ENCODE data around the gene ACAD9. TPM values are rescaled to one million over a fixed set of nuclear protein-coding genes. Genes with fewer than 3 reads are reported as not detected.

Gene ACAD9
- total and polyA plus RNA-seq, 8 donors = 17.1 to 160 (median 23.4) TPM

- intact Hi-C loops (cut with DNase I; ENCODE audit: low total_unique reads) = no loop called here
- TF ChIP-seq POLR2AphosphoS5 (IDR thresholded peaks at IDR 0.05) (no peak), CTCF (IDR thresholded peaks at IDR 0.05) (no peak), POLR2A (IDR thresholded peaks at IDR 0.05) (no peak), EP300 (IDR thresholded peaks at IDR 0.05) (no peak)
- 90 to 95% (median 93%) methylated on average over 3 of the region's 3 CpGs for WGBS, 5 donors
- peaks cover 0 to 4% (median 0%) of the 10 kb centered on the region in 4 donors for H3K36me3 ChIP-seq
- DNase-seq = no peak
- H3K4me1 ChIP-seq = no peaks in the 10 kb centered on the region
- H3K27ac ChIP-seq = no peak overlapping the region
- H3K4me3 ChIP-seq = no peak overlapping the region
- peaks cover 0 to 23% (median 13%) of the 10 kb centered on the region in 4 donors for H3K9me3 ChIP-seq
- no peaks in the 10 kb centered on the region for H3K27me3 ChIP-seq
Observed at GRCh38 chr3:128929364-128929763, 49.9 kb downstream of the ACAD9 start.

- Histone ChIP-seq H3K27me3 (peaks cover 0 to 8% (median 0%) of the 10 kb centered on the region in 3 donors), H3K4me3 (no peak overlapping the region), H3K4me1 (no peaks in the 10 kb centered on the region), H3K27ac (no peak overlapping the region), H3K9me3 (peaks cover 0 to 13% (median 5%) of the 10 kb centered on the region in 4 donors), H3K36me3 (peaks cover 0 to 4% (median 0%) of the 10 kb centered on the region in 4 donors)
- TF ChIP-seq POLR2A (IDR thresholded peaks at IDR 0.05) (no peak), POLR2AphosphoS5 (IDR thresholded peaks at IDR 0.05) (no peak), EP300 (IDR thresholded peaks at IDR 0.05) (no peak), CTCF (IDR thresholded peaks at IDR 0.05) (no peak)
- intact Hi-C loops (cut with DNase I; ENCODE audit: low total_unique reads) = no loop called here
- DNase-seq = no peak
- 84 to 94% (median 87%) methylated on average over 10 of the region's 10 CpGs for WGBS, 5 donors
Observed at GRCh38 chr3:128931046-128931445, 51.6 kb downstream of the ACAD9 start.

- intact Hi-C loops (cut with DNase I; ENCODE audit: low total_unique reads) = no loop called here
Observed at GRCh38 chr3:128932516-128933212, 53.2 kb downstream of the ACAD9 start.

More at GRCh38 chr3:128932516-128933212, 53.2 kb downstream of the ACAD9 start:
- no peak for DNase-seq
- H3K4me3 ChIP-seq = no peak overlapping the region
- WGBS, 5 donors = 67 to 80% (median 73%) methylated on average over 8 to 12 of the region's 12 CpGs
- H3K4me1 ChIP-seq = no peaks in the 10 kb centered on the region
- no peak for TF ChIP-seq POLR2A (IDR thresholded peaks at IDR 0.05)
- no peak for TF ChIP-seq POLR2AphosphoS5 (IDR thresholded peaks at IDR 0.05)
- TF ChIP-seq EP300 (IDR thresholded peaks at IDR 0.05) = no peak
- TF ChIP-seq CTCF (IDR thresholded peaks at IDR 0.05) = no peak
- H3K27me3 ChIP-seq = peaks cover 0 to 8% (median 0%) of the 10 kb centered on the region in 3 donors
- H3K9me3 ChIP-seq = no peaks in the 10 kb centered on the region
- peaks cover 0 to 4% (median 0%) of the 10 kb centered on the region in 4 donors for H3K36me3 ChIP-seq
- no peak overlapping the region for H3K27ac ChIP-seq
